ENCODE data around the gene ZFC3H1.

GRCh38 chr12:71653137-71653536 is 10.5 kb downstream of the ZFC3H1 start:
- TF ChIP-seq GATA3 (IDR thresholded peaks at IDR 0.05; ENCODE audit: low read depth, low read length) (no peak), GATA2 (IDR thresholded peaks at IDR 0.05; ENCODE audit: low read depth, low read length) (no peak)
